Trophoblast cell (in vitro differentiated cells and primary cell): ENCODE results near the gene ZIC2.
A peak's percentile ranks its signal among the peaks of the same experiment; 100 is the strongest.

ENCODE experiments used
- DNase-seq, 2 donors: peaks; one replicate each; pipeline ENCODE4 v3.0.0-alpha.2; 2016
- H2AFZ ChIP-seq: 2 replicates; pipeline ENCODE4 v1.6.1; 2013; ENCODE audit warnings: low read length, moderate library complexity, mild to moderate bottlenecking; ENCODE audit not compliant: insufficient read depth, poor library complexity
- H2AK5ac ChIP-seq: 2 replicates; pipeline ENCODE4 v1.6.1; 2013; ENCODE audit warnings: mild to moderate bottlenecking, low read length
- H2BK120ac ChIP-seq: 2 replicates; pipeline ENCODE4 v1.6.1; 2013; ENCODE audit warnings: low read length, mild to moderate bottlenecking, moderate library complexity; ENCODE audit not compliant: insufficient read depth, poor library complexity
- H2BK12ac ChIP-seq: 2 replicates; pipeline ENCODE4 v1.6.1; 2013; ENCODE audit warnings: mild to moderate bottlenecking, low read length, moderate library complexity
- H2BK5ac ChIP-seq: 2 replicates; pipeline ENCODE4 v1.6.1; 2013; ENCODE audit warnings: low read length, low read depth, moderate library complexity, mild to moderate bottlenecking; ENCODE audit not compliant: poor library complexity
- H3K14ac ChIP-seq: 2 replicates; pipeline ENCODE4 v1.6.1; 2013; ENCODE audit warnings: mild to moderate bottlenecking, low read length
- H3K18ac ChIP-seq: 2 replicates; pipeline ENCODE4 v1.6.1; 2013; ENCODE audit warnings: mild to moderate bottlenecking, low read length
- H3K23ac ChIP-seq: 2 replicates; pipeline ENCODE4 v1.6.1; 2013; ENCODE audit warnings: low read length
- H3K27ac ChIP-seq: 2 replicates; pipeline ENCODE4 v1.5.1; 2013; ENCODE audit warnings: low read depth, mild to moderate bottlenecking, inconsistent platforms, low read length, moderate library complexity
- H3K27me3 ChIP-seq: 2 replicates; pipeline ENCODE4 v1.6.1; 2013; ENCODE audit warnings: inconsistent platforms, mild to moderate bottlenecking, low read length, moderate library complexity; ENCODE audit not compliant: insufficient read depth
- H3K36me3 ChIP-seq, 2 experiments: 1 replicate in 1 of 2; 2 replicates in 1 of 2; pipeline ENCODE4 v1.6.1; 2013; ENCODE audit warnings: low read length in 2 of 2, mild to moderate bottlenecking in 2 of 2, moderate library complexity in 1 of 2; ENCODE audit not compliant: insufficient read depth in 2 of 2, control insufficient read depth in 1 of 2
- H3K4ac ChIP-seq: 2 replicates; pipeline ENCODE4 v1.6.1; 2013; ENCODE audit warnings: low read depth, mild to moderate bottlenecking, low read length, moderate library complexity
- H3K4me1 ChIP-seq, 2 experiments: 1 replicate in 1 of 2; 2 replicates in 1 of 2; pipeline ENCODE4 v1.6.1; 2013; ENCODE audit warnings: low read length in 2 of 2, mild to moderate bottlenecking in 2 of 2, moderate library complexity in 1 of 2; ENCODE audit not compliant: insufficient read depth in 2 of 2, control insufficient read depth in 1 of 2
- H3K4me2 ChIP-seq: 2 replicates; pipeline ENCODE4 v1.6.1; 2013; ENCODE audit warnings: inconsistent platforms, mild to moderate bottlenecking, low read length, moderate library complexity
- H3K4me3 ChIP-seq: 2 replicates; pipeline ENCODE4 v1.5.1; 2013; ENCODE audit warnings: mild to moderate bottlenecking, low read depth, low read length, inconsistent platforms
- H3K79me1 ChIP-seq: one replicate; pipeline ENCODE4 v1.6.1; 2013; ENCODE audit warnings: low read length
- H3K79me2 ChIP-seq: 2 replicates; pipeline ENCODE4 v1.6.1; 2013; ENCODE audit warnings: low read length, mild to moderate bottlenecking; ENCODE audit not compliant: control insufficient read depth, insufficient read depth, poor library complexity
- H3K9ac ChIP-seq: 2 replicates; pipeline ENCODE4 v1.6.1; 2013; ENCODE audit warnings: mild to moderate bottlenecking, low read length
- H3K9me3 ChIP-seq: 2 replicates; pipeline ENCODE4 v1.6.1; 2013; ENCODE audit warnings: low read depth, mild to moderate bottlenecking, control low read depth, inconsistent platforms, low read length; ENCODE audit not compliant: insufficient read depth
- H4K12ac ChIP-seq: 2 replicates; pipeline ENCODE4 v1.6.1; 2013; ENCODE audit warnings: low read depth, mild to moderate bottlenecking, low read length, moderate library complexity
- H4K8ac ChIP-seq: 2 replicates; pipeline ENCODE4 v1.6.1; 2013; ENCODE audit warnings: low read depth, mild to moderate bottlenecking, low read length, moderate library complexity
- H4K91ac ChIP-seq: one replicate; pipeline ENCODE4 v1.6.1; 2013; ENCODE audit warnings: low read depth, mild to moderate bottlenecking, low read length, moderate library complexity
- WGBS: extraction: QIAGEN DNeasy Blood & Tissue Kit; methylation state at CpG from one replicate; pipeline ENCODE4 v1.1.7; 2013; ENCODE audit warnings: missing lambda C conversion rate; ENCODE audit not compliant: insufficient read length, insufficient coverage; ENCODE audit errors: extremely low coverage; 5-methylcytosine and 5-hydroxymethylcytosine counted together

Gene ZIC2

GRCh38 chr13:99967869-99968520, 13.6 kb upstream of the ZIC2 start:
- no peak overlapping the region for H3K9ac ChIP-seq
- H3K79me1 ChIP-seq = no peaks in the 10 kb centered on the region
- H4K8ac ChIP-seq = no peak overlapping the region
- H3K14ac ChIP-seq = no peak overlapping the region
- no peak overlapping the region for H4K91ac ChIP-seq
- H2BK5ac ChIP-seq = no peak overlapping the region
- H2AFZ ChIP-seq = no peak overlapping the region
- no peak overlapping the region for H3K18ac ChIP-seq
- no peak overlapping the region for H4K12ac ChIP-seq
- DNase-seq = no peak
- no peak overlapping the region for H3K4me3 ChIP-seq
- H3K79me2 ChIP-seq = no peaks in the 10 kb centered on the region
- H2BK120ac ChIP-seq = no peak overlapping the region
- WGBS = no CpG with 5 or more reads among the region's 58 CpGs
- peak overlapping the region; percentile 64 for H3K4me2 ChIP-seq
- H3K27me3 ChIP-seq = peaks cover 50% of the 10 kb centered on the region
- H3K9me3 ChIP-seq = peaks cover 6% of the 10 kb centered on the region
- H3K23ac ChIP-seq = no peak overlapping the region
- H2AK5ac ChIP-seq = no peak overlapping the region
- H3K4ac ChIP-seq = no peak overlapping the region
- H3K27ac ChIP-seq = no peak overlapping the region
- no peaks in the 10 kb centered on the region for H3K36me3 ChIP-seq
- H3K4me1 ChIP-seq = peaks cover 14 to 15% of the 10 kb centered on the region in 2 experiments
- H2BK12ac ChIP-seq = no peak overlapping the region

GRCh38 chr13:99968521-99969452, 12.8 kb upstream of the ZIC2 start:
- no peak overlapping the region for H3K18ac ChIP-seq
- no peak overlapping the region for H2BK120ac ChIP-seq
- H3K9me3 ChIP-seq = peaks cover 6% of the 10 kb centered on the region
- DNase-seq = no peak
- no peak overlapping the region for H3K23ac ChIP-seq
- no peak overlapping the region for H4K91ac ChIP-seq
- H3K9ac ChIP-seq = no peak overlapping the region
- no peaks in the 10 kb centered on the region for H3K36me3 ChIP-seq
- peaks cover 14 to 15% of the 10 kb centered on the region in 2 experiments for H3K4me1 ChIP-seq
- H2BK12ac ChIP-seq = no peak overlapping the region
- no peak overlapping the region for H3K27ac ChIP-seq
- no peak overlapping the region for H4K12ac ChIP-seq
- no CpG with 5 or more reads among the region's 81 CpGs for WGBS
- no peak overlapping the region for H4K8ac ChIP-seq
- H3K4me2 ChIP-seq = peak overlapping the region; percentile 64
- peaks cover 55% of the 10 kb centered on the region for H3K27me3 ChIP-seq
- peak overlapping the region; percentile 21 for H3K4me3 ChIP-seq
- H3K79me2 ChIP-seq = no peaks in the 10 kb centered on the region
- H3K4ac ChIP-seq = no peak overlapping the region
- no peak overlapping the region for H2BK5ac ChIP-seq
- H3K14ac ChIP-seq = no peak overlapping the region
- no peak overlapping the region for H2AFZ ChIP-seq
- H3K79me1 ChIP-seq = no peaks in the 10 kb centered on the region
- H2AK5ac ChIP-seq = no peak overlapping the region

GRCh38 chr13:99969453-99969918, 12.1 kb upstream of the ZIC2 start:
- Histone ChIP-seq H2BK12ac (no peak overlapping the region), H3K14ac (no peak overlapping the region), H3K4me2 (peak overlapping the region; percentile 65), H3K9me3 (peaks cover 6% of the 10 kb centered on the region), H2AK5ac (no peak overlapping the region), H4K8ac (no peak overlapping the region), H2BK5ac (no peak overlapping the region), H4K12ac (no peak overlapping the region), H3K79me2 (no peaks in the 10 kb centered on the region), H3K4me1 (peaks cover 14 to 15% of the 10 kb centered on the region in 2 experiments), H3K27me3 (peaks cover 55% of the 10 kb centered on the region), H3K36me3 (no peaks in the 10 kb centered on the region), H2AFZ (no peak overlapping the region), H3K4ac (no peak overlapping the region), H4K91ac (no peak overlapping the region), H3K27ac (no peak overlapping the region), H3K18ac (no peak overlapping the region), H3K4me3 (no peak overlapping the region), H3K9ac (no peak overlapping the region), H3K23ac (no peak overlapping the region), H3K79me1 (no peaks in the 10 kb centered on the region), H2BK120ac (no peak overlapping the region)
- no peak for DNase-seq
- WGBS = no CpG with 5 or more reads among the region's 52 CpGs

- no peaks in the 10 kb centered on the region for H3K79me2 ChIP-seq
- peak overlapping the region; percentile 65 for H3K4me2 ChIP-seq
- H4K91ac ChIP-seq = no peak overlapping the region
- H3K9me3 ChIP-seq = peaks cover 6% of the 10 kb centered on the region
- no peak overlapping the region for H4K12ac ChIP-seq
- H3K14ac ChIP-seq = no peak overlapping the region
- peaks cover 14 to 15% of the 10 kb centered on the region in 2 experiments for H3K4me1 ChIP-seq
- H2BK5ac ChIP-seq = no peak overlapping the region
- no peaks in the 10 kb centered on the region for H3K79me1 ChIP-seq
- no peak overlapping the region for H2BK120ac ChIP-seq
- no peak overlapping the region for H3K4ac ChIP-seq
- H3K27ac ChIP-seq = no peak overlapping the region
- no peak for DNase-seq
- H3K9ac ChIP-seq = no peak overlapping the region
- H2AK5ac ChIP-seq = no peak overlapping the region
- no peak overlapping the region for H3K18ac ChIP-seq
- no peak overlapping the region for H4K8ac ChIP-seq
- H2AFZ ChIP-seq = peak overlapping the region; percentile 64
- peak overlapping the region; percentile 56 for H3K4me3 ChIP-seq
- H3K27me3 ChIP-seq = peaks cover 61% of the 10 kb centered on the region
- H3K23ac ChIP-seq = no peak overlapping the region
- no CpG with 5 or more reads among the region's 79 CpGs for WGBS
- H3K36me3 ChIP-seq = no peaks in the 10 kb centered on the region
- H2BK12ac ChIP-seq = no peak overlapping the region
These were observed 11.5 kb upstream of the ZIC2 start for GRCh38 chr13:99969919-99970650.
